Hepatocyte (in vitro differentiated cells): Measurements from ENCODE around the gene MAD2L2. TPM values are rescaled to one million over a fixed set of nuclear protein-coding genes. Genes with fewer than 3 reads are reported as not detected.

Experiments
- DNase-seq: peaks from one replicate; pipeline ENCODE4 v3.0.0-alpha.2; 2016; ENCODE audit warnings: low spot score
- H2AFZ ChIP-seq: fragments of 200-600 bp; sonication (generic); 2 replicates; pipeline ENCODE4 v1.6.0; 2016; ENCODE audit warnings: antibody characterized with exemption, mild to moderate bottlenecking
- H3K27ac ChIP-seq: fragments of 200-600 bp; sonication (generic); 2 replicates; pipeline ENCODE4 v1.5.1; 2016; ENCODE audit warnings: mild to moderate bottlenecking
- H3K27me3 ChIP-seq: fragments of 200-600 bp; sonication (generic); 2 replicates; pipeline ENCODE4 v1.6.1; 2016
- H3K36me3 ChIP-seq: fragments of 200-600 bp; sonication (generic); replicated peaks from 2 replicates; pipeline ENCODE4 v1.5.1; 2016; ENCODE audit warnings: low read depth; ENCODE audit not compliant: insufficient read depth
- H3K4me1 ChIP-seq: fragments of 200-600 bp; sonication (generic); 2 replicates; pipeline ENCODE4 v1.5.1; 2016; ENCODE audit warnings: mild to moderate bottlenecking, moderate library complexity; ENCODE audit not compliant: insufficient read depth
- H3K4me2 ChIP-seq: fragments of 200-600 bp; sonication (generic); 2 replicates; pipeline ENCODE4 v1.6.0; 2016
- H3K4me3 ChIP-seq: fragments of 200-600 bp; sonication (generic); 2 replicates; pipeline ENCODE4 v1.5.1; 2016; ENCODE audit warnings: mild to moderate bottlenecking
- H3K79me2 ChIP-seq: fragments of 200-600 bp; sonication (generic); 2 replicates; pipeline ENCODE4 v1.6.0; 2017; ENCODE audit warnings: mild to moderate bottlenecking
- H3K9me2 ChIP-seq: fragments of 200-600 bp; sonication (generic); replicated peaks from 2 replicates; pipeline ENCODE4 v1.6.0; 2017; ENCODE audit warnings: mild to moderate bottlenecking; ENCODE audit not compliant: insufficient read depth
- H3K9me3 ChIP-seq: fragments of 200-600 bp; sonication (generic); 2 replicates; pipeline ENCODE4 v1.5.1; 2016; ENCODE audit warnings: low read depth, mild to moderate bottlenecking
- H4K20me1 ChIP-seq: fragments of 200-600 bp; sonication (generic); 2 replicates; pipeline ENCODE4 v1.6.0; 2016; ENCODE audit warnings: mild to moderate bottlenecking; ENCODE audit not compliant: insufficient read depth, poor library complexity, severe bottlenecking
- CTCF ChIP-seq: fragments of 200-600 bp; sonication (generic); IDR thresholded peaks from 2 replicates; pipeline ENCODE4 v1.5.1; 2016; ENCODE audit warnings: antibody characterized with exemption, mild to moderate bottlenecking; ENCODE audit not compliant: poor library complexity
- EZH2 ChIP-seq: fragments of 200-600 bp; sonication (generic); IDR thresholded peaks from 2 replicates; pipeline ENCODE4 v1.6.1; 2016; ENCODE audit warnings: antibody characterized with exemption, mild to moderate bottlenecking, borderline replicate concordance
- EZH2phosphoT487 ChIP-seq: fragments of 200-600 bp; sonication (generic); IDR thresholded peaks from one replicate; pipeline ENCODE4 v1.6.1; 2018; ENCODE audit warnings: antibody characterized with exemption, mild to moderate bottlenecking, low read depth, moderate library complexity; ENCODE audit not compliant: unreplicated experiment, severe bottlenecking
- WGBS: methylation state at CpG from one replicate; pipeline ENCODE4 v1.1.6; 2016; ENCODE audit warnings: low lambda C conversion rate; ENCODE audit errors: missing lambda C conversion rate; 5-methylcytosine and 5-hydroxymethylcytosine counted together
- polyA plus RNA-seq: library from polyadenylated mRNA; unstranded; fragments of >200 nt; fragmentation: Nextera tagmentation; extraction: Ambion mirVana; gene quantifications from 2 replicates; pipeline ENCODE4 v1.2.1, GENCODE V29; 2016
- total RNA-seq: library from RNA; depleted of rRNA; stranded (reverse); fragments of >200 nt; gene quantifications from 2 replicates; pipeline ENCODE4 v1.2.3, GENCODE V29; 2014

Gene MAD2L2
- total RNA-seq = 40.6 and 46.8 TPM in 2 replicates
- polyA plus RNA-seq = 63.2 and 72.7 TPM in 2 replicates

- DNase-seq = peak; percentile 92
- Histone ChIP-seq H3K4me3 (peak within 1 kb of the TSS; percentile 98), H3K9me2 (no peaks in the 10 kb centered on the region), H2AFZ (peak within 1 kb of the TSS; percentile 94), H3K4me1 (peaks cover 7% of the 10 kb centered on the region), H3K27me3 (peaks cover 7% of the 10 kb centered on the region), H3K36me3 (no peaks in the 10 kb centered on the region), H3K79me2 (peaks cover 3% of the 10 kb centered on the region), H3K9me3 (no peaks in the 10 kb centered on the region), H4K20me1 (no peaks in the 10 kb centered on the region), H3K27ac (peak within 1 kb of the TSS; percentile 74), H3K4me2 (peak within 1 kb of the TSS; percentile 98)
- TF ChIP-seq EZH2phosphoT487 (no peak), EZH2 (no peak), CTCF (no peak)
- WGBS = under 1% methylated on average over 67 of the region's 71 CpGs
Observed at GRCh38 chr1:11681071-11681771, at the start of gene MAD2L2. TSS of gene MAD2L2 (minus strand) at chr1:11681148. CDS start at chr1:11680601, 547 bp downstream.

- H3K9me3 ChIP-seq = no peaks in the 10 kb centered on the region
- no peak overlapping the region for H3K4me3 ChIP-seq
- H3K27ac ChIP-seq = peak overlapping the region; percentile 88
- no peaks in the 10 kb centered on the region for H3K9me2 ChIP-seq
- H3K79me2 ChIP-seq = no peaks in the 10 kb centered on the region
- H3K36me3 ChIP-seq = no peaks in the 10 kb centered on the region
- TF ChIP-seq EZH2phosphoT487 (no peak), EZH2 (no peak), CTCF (no peak)
- peaks cover 23% of the 10 kb centered on the region for H3K4me1 ChIP-seq
- WGBS = 50% methylated on average over 5 of the region's 5 CpGs
- H4K20me1 ChIP-seq = no peaks in the 10 kb centered on the region
- no peak for DNase-seq
- no peak overlapping the region for H3K4me2 ChIP-seq
- no peak overlapping the region for H2AFZ ChIP-seq
- H3K27me3 ChIP-seq = no peaks in the 10 kb centered on the region
Observed at GRCh38 chr1:11730429-11730891, 49.5 kb upstream of the MAD2L2 start.

- Histone ChIP-seq H4K20me1 (no peaks in the 10 kb centered on the region), H3K9me3 (no peaks in the 10 kb centered on the region), H3K4me1 (peaks cover 23% of the 10 kb centered on the region), H3K4me2 (no peak overlapping the region), H3K79me2 (no peaks in the 10 kb centered on the region), H3K9me2 (no peaks in the 10 kb centered on the region), H3K4me3 (no peak overlapping the region), H3K27ac (no peak overlapping the region), H2AFZ (no peak overlapping the region), H3K27me3 (no peaks in the 10 kb centered on the region), H3K36me3 (no peaks in the 10 kb centered on the region)
- peak; percentile 38 for DNase-seq
- WGBS = 57% methylated on average over 25 of the region's 26 CpGs
- no peak for TF ChIP-seq EZH2phosphoT487
- TF ChIP-seq EZH2 = no peak
Observed at GRCh38 chr1:11729498-11730428, 48.8 kb upstream of the MAD2L2 start.
